NB4 (cell line): Measurements from ENCODE around the gene PPARA.

Experiments
- DNase-seq: peaks from one replicate; pipeline ENCODE4 v3.0.0; 2010; ENCODE audit warnings: low read depth
- H3K4me3 ChIP-seq: one replicate; pipeline ENCODE4 v1.5.1; 2011; ENCODE audit warnings: mild to moderate bottlenecking, low read depth, low read length, moderate library complexity
- MYC ChIP-seq: IDR thresholded peaks from 2 replicates; pipeline ENCODE4 v1.6.1; 2011; ENCODE audit warnings: low read depth, low read length
- POLR2A ChIP-seq: IDR thresholded peaks from 2 replicates; pipeline ENCODE4 v1.6.1; 2011; ENCODE audit warnings: mild to moderate bottlenecking; ENCODE audit not compliant: insufficient read length; ENCODE audit errors: extremely low read depth
- TF ChIP-seq, protein P1 (sequence below): IDR thresholded peaks from 2 replicates; pipeline ENCODE4 v1.6.1; 2011; ENCODE audit warnings: low read depth, low read length
- TF ChIP-seq, protein P2 (sequence below): IDR thresholded peaks from one replicate; pipeline ENCODE4 v1.5.1; 2012; ENCODE audit warnings: low read depth, low read length

Gene PPARA

DNA sequence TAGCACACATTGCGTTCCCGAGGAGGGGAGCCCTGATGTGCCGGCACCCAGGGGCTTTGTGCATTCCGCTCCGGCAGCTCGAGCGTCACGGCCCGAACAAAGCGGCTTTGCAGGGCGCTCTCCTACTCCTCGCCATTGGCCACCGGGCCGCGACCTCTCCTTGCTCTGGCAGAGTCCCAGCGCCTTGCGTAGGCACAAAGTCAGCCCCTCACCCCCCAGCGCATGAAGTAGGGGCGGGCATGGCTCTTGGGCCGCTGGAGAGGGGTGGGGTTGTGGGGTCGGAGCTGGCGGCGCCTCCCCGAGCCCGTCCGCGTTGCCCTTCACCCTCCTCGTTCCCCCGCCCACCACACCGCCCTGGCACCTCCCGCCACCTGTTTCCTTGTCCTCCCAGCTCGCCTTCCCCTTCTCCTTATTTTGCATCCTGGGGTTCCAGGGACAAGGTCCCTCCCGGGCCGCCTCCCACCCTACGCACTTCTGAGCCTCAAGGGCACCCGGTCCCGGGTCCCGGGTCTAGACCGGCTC lies 753 bp upstream of the PPARA start:
- DNase-seq: peak; percentile 49
- TF ChIP-seq MYC (no peak), POLR2A (no peak)
- H3K4me3 ChIP-seq: peak overlapping the region; percentile 42

DNA sequence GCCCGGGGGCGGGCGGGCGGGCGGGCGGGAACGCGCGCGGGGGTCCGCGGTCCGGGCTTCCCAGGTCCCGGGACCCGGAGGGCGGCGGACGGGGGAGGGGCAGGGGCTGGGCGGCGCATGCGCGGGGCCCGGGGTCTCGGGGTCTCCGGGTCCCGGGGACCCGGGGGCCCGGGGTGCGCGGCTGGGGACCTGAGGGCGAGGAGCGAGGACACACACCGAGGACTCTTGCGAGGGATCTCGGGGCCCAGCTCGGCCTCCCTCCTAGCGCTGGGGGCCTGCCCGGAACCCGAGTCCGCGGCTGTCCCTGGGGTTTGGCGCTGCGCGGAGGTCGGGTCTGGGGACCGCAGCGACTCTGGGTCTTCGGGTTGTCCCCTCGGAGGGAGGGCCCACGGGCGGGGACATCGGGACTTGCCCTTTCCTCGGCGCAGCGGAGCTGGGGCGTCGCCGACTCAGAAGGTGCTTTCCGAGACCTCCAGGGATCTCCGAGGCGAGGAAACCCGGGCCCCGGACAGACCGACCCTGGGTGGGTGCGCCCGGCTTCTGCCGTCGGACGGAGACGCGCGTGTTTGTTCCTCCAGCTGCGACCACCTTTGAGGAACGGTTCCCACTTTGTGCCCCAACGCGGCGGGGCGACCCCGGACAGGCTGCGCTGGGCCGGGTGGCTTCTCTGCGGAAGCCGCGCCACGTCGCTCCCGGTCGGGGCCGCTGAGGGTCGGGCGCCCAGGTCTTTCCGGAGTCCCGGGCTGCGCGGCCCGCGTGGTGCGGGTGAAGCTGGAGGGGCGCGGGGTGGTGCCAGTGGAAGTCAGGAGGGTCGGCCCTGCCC lies 540 bp downstream of the PPARA start:
- DNase-seq: peak; percentile 58
- H3K4me3 ChIP-seq: peak overlapping the region; percentile 57
- TF ChIP-seq, protein P1, sequence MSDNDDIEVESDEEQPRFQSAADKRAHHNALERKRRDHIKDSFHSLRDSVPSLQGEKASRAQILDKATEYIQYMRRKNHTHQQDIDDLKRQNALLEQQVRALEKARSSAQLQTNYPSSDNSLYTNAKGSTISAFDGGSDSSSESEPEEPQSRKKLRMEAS: no peak
- TF ChIP-seq POLR2A (no peak), MYC (no peak)
- TF ChIP-seq, protein P2, sequence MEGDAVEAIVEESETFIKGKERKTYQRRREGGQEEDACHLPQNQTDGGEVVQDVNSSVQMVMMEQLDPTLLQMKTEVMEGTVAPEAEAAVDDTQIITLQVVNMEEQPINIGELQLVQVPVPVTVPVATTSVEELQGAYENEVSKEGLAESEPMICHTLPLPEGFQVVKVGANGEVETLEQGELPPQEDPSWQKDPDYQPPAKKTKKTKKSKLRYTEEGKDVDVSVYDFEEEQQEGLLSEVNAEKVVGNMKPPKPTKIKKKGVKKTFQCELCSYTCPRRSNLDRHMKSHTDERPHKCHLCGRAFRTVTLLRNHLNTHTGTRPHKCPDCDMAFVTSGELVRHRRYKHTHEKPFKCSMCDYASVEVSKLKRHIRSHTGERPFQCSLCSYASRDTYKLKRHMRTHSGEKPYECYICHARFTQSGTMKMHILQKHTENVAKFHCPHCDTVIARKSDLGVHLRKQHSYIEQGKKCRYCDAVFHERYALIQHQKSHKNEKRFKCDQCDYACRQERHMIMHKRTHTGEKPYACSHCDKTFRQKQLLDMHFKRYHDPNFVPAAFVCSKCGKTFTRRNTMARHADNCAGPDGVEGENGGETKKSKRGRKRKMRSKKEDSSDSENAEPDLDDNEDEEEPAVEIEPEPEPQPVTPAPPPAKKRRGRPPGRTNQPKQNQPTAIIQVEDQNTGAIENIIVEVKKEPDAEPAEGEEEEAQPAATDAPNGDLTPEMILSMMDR: no peak

DNA sequence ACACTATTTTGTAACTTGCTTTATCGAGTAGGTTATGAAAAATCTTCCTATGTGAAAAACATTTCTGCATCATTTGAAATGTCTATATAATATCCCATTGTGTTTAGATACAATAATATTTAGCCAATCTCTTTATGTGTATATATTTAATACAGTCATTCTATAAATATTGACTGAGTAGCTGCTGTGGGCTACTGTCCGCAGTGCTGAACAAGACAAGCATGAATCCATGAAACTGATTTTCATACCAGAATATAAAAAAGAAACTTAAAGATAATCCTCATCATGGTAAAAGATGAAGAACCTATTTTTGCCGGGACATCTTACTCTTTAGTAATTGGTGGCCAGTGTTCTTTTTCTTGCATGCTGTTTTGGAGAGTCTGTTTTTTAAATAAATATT lies 3.6 kb downstream of the PPARA start:
- DNase-seq: no peak
- H3K4me3 ChIP-seq: no peak overlapping the region
- TF ChIP-seq, protein P2: no peak
- TF ChIP-seq MYC (no peak), POLR2A (no peak)
- TF ChIP-seq, protein P1: no peak

DNA sequence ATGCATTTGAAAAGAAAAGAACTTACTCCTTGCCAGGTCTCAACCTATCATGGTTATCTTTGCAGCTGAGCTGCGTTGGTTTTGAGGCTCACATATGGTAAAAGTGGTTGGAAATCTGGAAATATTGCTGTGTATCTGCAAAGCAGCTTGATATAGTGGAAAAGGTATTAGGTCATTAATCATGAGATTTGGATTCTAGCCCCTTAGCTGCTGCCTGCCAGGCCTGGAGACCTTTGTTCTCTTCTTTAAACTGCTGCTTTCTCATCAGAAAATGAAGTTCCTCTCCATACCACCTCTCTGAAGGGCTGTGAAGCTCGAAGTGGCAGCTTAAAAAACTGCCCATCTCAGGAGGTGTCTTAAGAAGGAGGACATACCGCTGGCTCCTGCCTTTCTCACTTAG lies 5.7 kb downstream of the PPARA start:
- DNase-seq: no peak
- no peak overlapping the region for H3K4me3 ChIP-seq
- TF ChIP-seq, protein P1: no peak
- no peak for TF ChIP-seq MYC
- TF ChIP-seq POLR2A: no peak
- TF ChIP-seq, protein P2: no peak

DNA sequence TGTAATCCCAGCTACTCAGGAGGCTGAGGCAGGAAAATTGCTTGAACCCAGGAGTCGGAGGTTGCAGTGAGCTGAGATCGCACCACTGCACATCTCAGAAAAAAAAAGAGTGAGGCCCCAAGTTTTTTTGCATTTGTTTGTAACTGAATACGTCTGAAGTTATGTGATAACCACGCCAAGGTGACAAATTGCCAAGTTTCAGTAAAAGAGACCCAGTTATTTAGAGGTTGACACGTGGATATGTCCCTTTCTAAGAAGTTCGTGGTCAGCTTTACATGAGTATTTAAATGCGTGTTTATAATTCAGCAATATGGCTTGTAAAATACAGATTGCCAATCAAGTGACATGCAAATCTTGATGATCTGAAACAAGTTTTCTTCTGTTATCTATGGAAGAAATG lies 8.0 kb downstream of the PPARA start:
- no peak for DNase-seq
- TF ChIP-seq, protein P1: no peak
- TF ChIP-seq POLR2A: no peak
- TF ChIP-seq, protein P2: no peak
- TF ChIP-seq MYC: no peak
- H3K4me3 ChIP-seq: no peak overlapping the region

DNA sequence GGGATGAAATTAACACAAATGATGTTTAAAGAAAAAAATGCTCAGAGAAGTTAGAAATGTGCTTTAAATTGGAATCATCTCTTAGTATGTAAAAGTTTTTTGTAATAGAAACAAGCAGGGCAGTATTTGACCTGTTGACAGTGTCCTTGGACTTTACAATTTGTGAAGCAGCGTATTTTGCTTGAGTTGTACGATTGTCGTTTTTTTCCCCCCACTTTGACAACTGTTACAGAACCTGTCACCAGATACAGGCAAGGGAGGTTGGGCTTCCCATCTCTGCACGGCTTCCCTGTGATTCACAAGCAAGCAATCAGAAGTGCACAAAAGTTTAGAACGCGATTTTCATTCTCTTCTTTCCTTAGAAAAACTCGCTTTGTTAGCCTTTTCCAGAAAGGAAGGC lies 8.9 kb downstream of the PPARA start:
- H3K4me3 ChIP-seq: no peak overlapping the region
- DNase-seq: no peak
- TF ChIP-seq POLR2A: no peak
- TF ChIP-seq, protein P1: no peak
- no peak for TF ChIP-seq MYC
- TF ChIP-seq, protein P2: no peak
